Left lung (tissue), 10 donors: ENCODE data around the gene NPHP4. TPM values are rescaled to one million over a fixed set of nuclear protein-coding genes. Genes with fewer than 3 reads are reported as not detected.
A peak's percentile ranks its signal among the peaks of the same experiment; 100 is the strongest.

ENCODE experiments used
- ATAC-seq: fragments of 200-7000 bp; cut with Tn5 transposase; one replicate; pipeline ENCODE4 v1.9.1; 2020; ENCODE audit warnings: moderate library complexity
- DNase-seq, 4 donors: peaks; one replicate each; pipeline ENCODE4 v3.0.0-alpha.2; 2013 to 2020
- H3K27ac ChIP-seq, 2 donors: fragments of 200-600 bp; sonication (generic) in 1 of 2; one replicate each; pipeline versions ENCODE4 v1.5.0 to v1.8.0; 2020 to 2021
- H3K27me3 ChIP-seq, 2 donors: fragments of 200-600 bp; sonication (generic) in 1 of 2; one replicate each; pipeline versions ENCODE4 v1.5.0 to v1.8.0; 2020 to 2021
- H3K36me3 ChIP-seq, 2 donors: fragments of 200-600 bp; sonication (generic) in 1 of 2; one replicate each; pipeline versions ENCODE4 v1.5.0 to v1.8.0; 2020 to 2021
- H3K4me1 ChIP-seq, 2 donors: fragments of 200-600 bp; one replicate each; pipeline ENCODE4 v1.8.0; 2021
- H3K4me3 ChIP-seq, 2 donors: fragments of 200-600 bp; sonication (generic) in 1 of 2; one replicate each; pipeline versions ENCODE4 v1.5.0 to v1.8.0; 2020 to 2021; ENCODE audit warnings: mild to moderate bottlenecking in 1 of 2
- H3K9me3 ChIP-seq, 2 donors: fragments of 200-600 bp; sonication (generic) in 1 of 2; one replicate each; pipeline versions ENCODE4 v1.5.0 to v1.8.0; 2020 to 2021
- intact Hi-C, 2 donors: fragments of 100-400 bp; cut with DNase I; formaldehyde crosslinking; loops; one replicate each; pipeline versions ENCODE4 v1.11.2 to v1.14.2; 2022
- polyA plus RNA-seq, 6 donors: library from polyadenylated mRNA; unstranded; fragments of 120-200 nt; gene quantifications; one replicate each; pipeline ENCODE4 v1.2.1, GENCODE V29; 2013; ENCODE audit not compliant: insufficient read length in 6 of 6
- total RNA-seq, 2 donors: library from RNA; stranded (reverse); fragmentation: NEBNext Ultra II Directional; extraction: Animal tissue kit (Norgen Biotek cat#: 25700); gene quantifications; one replicate each; pipeline ENCODE4 v1.2.1, GENCODE V29; 2021
- TF ChIP-seq, protein P1 (sequence below), 2 donors: fragments of 200-600 bp; sonication (generic) in 1 of 2; IDR thresholded peaks; one replicate each; pipeline versions ENCODE4 v1.5.0 to v1.8.0; 2021; ENCODE audit warnings: antibody characterized with exemption in 2 of 2
- donor health status: DM: no; HTN: yes; CAD: no.
- donor health status: DM: no; HTN: no; CAD: no.

NPHP4 gene
- total and polyA plus RNA-seq, 8 donors = 9.4 to 16.4 (median 10.2) TPM

DNA sequence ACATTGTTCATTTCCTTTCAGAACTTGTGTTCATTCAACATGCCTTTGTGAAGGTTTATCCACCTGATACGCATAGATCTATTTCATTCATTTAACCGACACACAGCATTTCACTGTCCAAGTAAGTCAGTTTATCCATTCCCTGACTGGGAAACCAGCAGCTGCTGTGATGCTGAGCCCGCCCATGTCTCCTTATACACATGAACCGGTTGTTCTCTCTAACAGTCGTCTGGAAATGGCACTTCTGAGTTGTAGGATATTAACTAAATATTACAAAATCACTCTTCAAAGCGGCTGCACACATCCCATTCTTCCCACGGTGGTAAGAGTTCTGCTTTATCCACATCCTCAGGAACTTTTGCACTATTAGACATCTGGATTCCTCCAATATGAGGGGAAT lies 71.1 kb downstream of the NPHP4 start:
- ATAC-seq (no peak), DNase-seq (no peak)
- Histone ChIP-seq H3K4me1 (no peaks in the 10 kb centered on the region), H3K27me3 (no peaks in the 10 kb centered on the region), H3K4me3 (no peak overlapping the region), H3K9me3 (no peaks in the 10 kb centered on the region), H3K36me3 (peaks cover 0 to 8% of the 10 kb centered on the region in 2 donors), H3K27ac (no peak overlapping the region)
- TF ChIP-seq, protein P1, sequence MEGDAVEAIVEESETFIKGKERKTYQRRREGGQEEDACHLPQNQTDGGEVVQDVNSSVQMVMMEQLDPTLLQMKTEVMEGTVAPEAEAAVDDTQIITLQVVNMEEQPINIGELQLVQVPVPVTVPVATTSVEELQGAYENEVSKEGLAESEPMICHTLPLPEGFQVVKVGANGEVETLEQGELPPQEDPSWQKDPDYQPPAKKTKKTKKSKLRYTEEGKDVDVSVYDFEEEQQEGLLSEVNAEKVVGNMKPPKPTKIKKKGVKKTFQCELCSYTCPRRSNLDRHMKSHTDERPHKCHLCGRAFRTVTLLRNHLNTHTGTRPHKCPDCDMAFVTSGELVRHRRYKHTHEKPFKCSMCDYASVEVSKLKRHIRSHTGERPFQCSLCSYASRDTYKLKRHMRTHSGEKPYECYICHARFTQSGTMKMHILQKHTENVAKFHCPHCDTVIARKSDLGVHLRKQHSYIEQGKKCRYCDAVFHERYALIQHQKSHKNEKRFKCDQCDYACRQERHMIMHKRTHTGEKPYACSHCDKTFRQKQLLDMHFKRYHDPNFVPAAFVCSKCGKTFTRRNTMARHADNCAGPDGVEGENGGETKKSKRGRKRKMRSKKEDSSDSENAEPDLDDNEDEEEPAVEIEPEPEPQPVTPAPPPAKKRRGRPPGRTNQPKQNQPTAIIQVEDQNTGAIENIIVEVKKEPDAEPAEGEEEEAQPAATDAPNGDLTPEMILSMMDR (IDR thresholded peaks at IDR 0.05) = no peak
- intact Hi-C loops = no loop called here

DNA sequence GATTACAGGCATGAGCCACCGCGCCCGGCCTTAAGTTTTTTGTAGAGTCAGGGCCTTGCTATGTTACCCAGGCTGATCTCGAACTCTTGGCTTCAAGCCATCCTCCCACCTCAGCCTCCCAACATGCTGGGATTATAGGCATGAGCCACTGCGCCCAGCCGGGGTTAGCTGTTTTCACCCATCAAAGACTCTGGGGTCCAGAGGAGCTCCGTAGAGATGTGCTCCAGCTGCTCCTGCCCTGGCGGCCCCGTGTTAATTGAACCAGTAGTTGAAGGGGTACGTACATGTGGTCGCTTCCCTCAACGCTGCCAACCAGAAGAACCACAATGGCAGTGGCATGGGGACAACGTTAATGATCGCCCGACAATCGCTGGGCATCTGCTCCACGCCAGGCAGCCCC lies 72.0 kb downstream of the NPHP4 start:
- ATAC-seq = no peak

DNA sequence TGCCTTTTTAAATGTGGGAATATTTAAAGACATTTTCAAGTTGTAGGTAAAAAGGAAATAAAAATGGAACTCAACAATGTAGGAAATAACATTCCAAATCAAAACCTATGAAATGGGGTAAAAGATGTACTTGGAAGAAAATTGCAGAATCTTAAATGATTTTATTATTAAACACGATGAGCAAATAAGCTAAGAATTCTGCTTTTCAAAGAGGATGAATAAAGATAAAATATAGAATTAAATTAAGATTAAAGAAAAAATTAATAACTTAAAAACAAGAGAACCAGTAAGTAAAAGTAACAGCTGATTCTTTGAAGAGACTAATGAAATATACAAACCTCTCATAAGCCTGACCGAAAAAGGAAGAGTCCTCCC lies 74.0 kb downstream of the NPHP4 start:
- no peak for ATAC-seq
- TF ChIP-seq, protein P1 (IDR thresholded peaks at IDR 0.05) = no peak

More for the DNA sequence above, 72.0 kb downstream of the NPHP4 start:
- Histone ChIP-seq H3K4me3 (no peak overlapping the region), H3K27ac (no peak overlapping the region), H3K27me3 (no peaks in the 10 kb centered on the region), H3K4me1 (no peaks in the 10 kb centered on the region), H3K9me3 (no peaks in the 10 kb centered on the region), H3K36me3 (peaks cover 0 to 4% of the 10 kb centered on the region in 2 donors)
- intact Hi-C loops = no loop called here
- DNase-seq = peak in 1 of 4 donors; percentile 10
- TF ChIP-seq, protein P1 (IDR thresholded peaks at IDR 0.05) = no peak

DNA sequence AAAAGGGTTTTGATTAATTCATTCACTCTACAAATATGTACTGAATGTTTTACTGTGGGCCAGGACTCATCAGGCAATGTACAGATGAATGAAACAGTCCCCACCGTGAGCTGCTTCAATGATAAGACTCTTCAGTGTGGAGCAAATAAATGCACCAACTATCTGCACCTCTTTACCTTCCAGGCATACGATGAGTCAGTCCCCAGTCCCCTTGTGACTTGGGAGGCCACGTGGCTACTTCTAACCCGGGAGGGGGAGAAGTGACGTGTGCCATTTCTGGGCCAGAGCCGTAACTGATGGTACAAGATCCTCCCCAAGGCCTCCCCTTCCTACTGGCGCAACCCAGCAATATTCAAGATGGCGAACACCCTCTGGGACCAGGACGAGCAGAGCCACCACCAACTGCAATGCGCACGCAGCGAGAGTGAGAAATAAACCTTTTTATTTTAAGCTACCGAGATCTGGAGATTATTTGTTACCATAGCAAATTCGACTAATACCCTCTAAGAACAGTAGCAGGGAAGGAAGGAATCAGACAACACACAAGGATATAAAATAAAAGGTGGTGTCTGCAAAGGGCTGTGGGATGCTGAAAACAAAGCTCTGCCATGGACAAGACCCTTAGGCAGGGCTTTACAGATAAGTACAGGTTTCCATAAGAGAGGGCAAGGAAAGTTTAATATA lies 74.5 kb downstream of the NPHP4 start:
- DNase-seq (no peak), ATAC-seq (no peak)
- no peaks in the 10 kb centered on the region for H3K9me3 ChIP-seq
- H3K4me3 ChIP-seq = no peak overlapping the region
- TF ChIP-seq, protein P1 (IDR thresholded peaks at IDR 0.05) = no peak
- H3K36me3 ChIP-seq = peaks cover 0 to 4% of the 10 kb centered on the region in 2 donors
- H3K4me1 ChIP-seq = no peaks in the 10 kb centered on the region
- intact Hi-C loops = no loop called here
- no peaks in the 10 kb centered on the region for H3K27me3 ChIP-seq
- no peak overlapping the region for H3K27ac ChIP-seq

More for the DNA sequence above, 74.0 kb downstream of the NPHP4 start:
- Histone ChIP-seq H3K27me3 (no peaks in the 10 kb centered on the region), H3K4me1 (no peaks in the 10 kb centered on the region), H3K4me3 (no peak overlapping the region), H3K36me3 (peaks cover 0 to 4% of the 10 kb centered on the region in 2 donors), H3K9me3 (no peaks in the 10 kb centered on the region), H3K27ac (no peak overlapping the region)
- intact Hi-C loops = no loop called here
- DNase-seq = no peak

DNA sequence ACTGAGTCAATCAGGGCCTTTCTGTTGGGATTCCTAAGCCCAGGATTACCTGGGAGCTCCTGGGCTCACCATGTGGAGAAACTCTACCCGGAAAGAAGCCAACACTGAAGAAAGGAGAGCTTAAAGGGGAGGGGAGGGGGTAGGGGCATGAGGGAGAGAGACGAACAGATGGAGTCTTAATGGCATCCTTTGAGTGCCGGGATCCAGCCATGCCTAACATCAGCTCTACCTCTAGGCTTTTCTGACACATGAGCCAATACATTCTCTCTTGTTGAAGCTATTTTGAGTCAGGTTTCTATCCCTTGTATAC lies 75.0 kb downstream of the NPHP4 start:
- no peaks in the 10 kb centered on the region for H3K4me1 ChIP-seq
- ATAC-seq (no peak), DNase-seq (no peak)
- peaks cover 0 to 3% of the 10 kb centered on the region in 2 donors for H3K36me3 ChIP-seq
- H3K27ac ChIP-seq = no peak overlapping the region
- intact Hi-C loops = no loop called here
- H3K27me3 ChIP-seq = no peaks in the 10 kb centered on the region
- H3K4me3 ChIP-seq = no peak overlapping the region
- no peaks in the 10 kb centered on the region for H3K9me3 ChIP-seq
- TF ChIP-seq, protein P1 (IDR thresholded peaks at IDR 0.05) = no peak
